Measurements from ENCODE around the gene MYL1.

Gene MYL1

GRCh38 chr2:210315015-210315788 lies at the start of gene MYL1:
TSS of gene MYL1 (minus strand) at chr2:210315174. CDS start at chr2:210315042, 132 bp downstream.
- DNase-seq = no peak

- no peak for DNase-seq
These were observed 48.9 kb upstream of the MYL1 start for GRCh38 chr2:210363876-210364275.

DNA sequence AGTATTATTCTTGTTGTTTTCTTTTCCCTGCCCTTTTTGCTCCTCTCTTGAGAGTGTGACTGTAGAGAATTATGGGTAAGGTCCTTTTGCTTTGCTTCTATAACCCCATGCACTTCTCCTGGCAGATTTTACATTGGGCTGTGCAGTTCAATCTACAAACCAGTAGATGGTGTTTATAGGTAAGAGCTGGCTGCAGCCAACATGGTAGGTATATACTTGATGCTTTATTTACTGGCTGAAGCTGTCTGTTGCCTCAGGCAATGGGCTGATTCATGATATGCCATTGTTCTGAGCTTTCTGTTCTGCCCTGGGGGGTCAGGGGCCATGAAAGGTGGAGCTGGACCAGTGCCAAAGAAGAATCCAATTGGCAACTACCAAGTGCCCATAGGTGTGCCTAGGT lies 48.3 kb upstream of the MYL1 start:
- DNase-seq = no peak

DNA sequence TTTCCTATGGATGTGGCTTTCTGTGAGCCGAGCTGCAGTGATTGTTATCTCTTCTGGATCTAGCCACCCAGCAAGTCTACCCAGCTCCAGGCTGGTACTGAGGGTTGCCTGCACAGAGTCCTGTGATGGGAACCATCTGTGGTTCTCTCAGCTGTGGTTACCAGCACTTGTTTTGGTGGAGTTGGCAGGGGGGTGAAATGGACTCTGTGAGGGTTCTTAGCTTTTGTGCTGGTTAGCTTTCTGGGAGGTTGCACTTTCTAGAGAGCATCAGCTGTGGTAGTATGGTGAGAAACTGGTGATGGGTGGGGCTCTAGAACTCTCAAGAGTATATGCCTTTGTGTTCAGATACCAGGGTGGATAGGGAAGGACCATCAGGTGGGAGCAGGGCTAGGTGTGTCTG lies 45.4 kb upstream of the MYL1 start:
- no peak for DNase-seq

DNA sequence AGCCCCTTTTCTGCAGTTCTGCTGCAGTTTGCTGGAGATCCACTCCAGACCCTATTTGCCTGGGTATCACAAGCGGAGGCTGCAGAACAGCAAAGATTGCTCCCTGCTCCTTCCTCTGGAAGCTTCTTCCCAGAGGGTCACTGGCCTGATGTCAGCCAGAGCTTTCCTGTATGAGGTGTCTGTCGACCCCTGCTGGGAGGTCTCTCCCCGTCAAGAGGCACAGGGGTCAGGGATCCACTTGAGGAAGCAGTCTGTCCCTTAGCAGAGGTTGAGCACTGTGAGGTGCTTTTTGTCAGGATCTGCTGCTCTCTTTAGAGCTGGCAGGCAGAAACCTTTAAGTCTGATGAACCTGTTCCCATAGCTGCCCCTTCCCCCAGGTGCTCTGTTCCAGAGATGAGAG lies 42.0 kb upstream of the MYL1 start:
- DNase-seq = no peak

DNA sequence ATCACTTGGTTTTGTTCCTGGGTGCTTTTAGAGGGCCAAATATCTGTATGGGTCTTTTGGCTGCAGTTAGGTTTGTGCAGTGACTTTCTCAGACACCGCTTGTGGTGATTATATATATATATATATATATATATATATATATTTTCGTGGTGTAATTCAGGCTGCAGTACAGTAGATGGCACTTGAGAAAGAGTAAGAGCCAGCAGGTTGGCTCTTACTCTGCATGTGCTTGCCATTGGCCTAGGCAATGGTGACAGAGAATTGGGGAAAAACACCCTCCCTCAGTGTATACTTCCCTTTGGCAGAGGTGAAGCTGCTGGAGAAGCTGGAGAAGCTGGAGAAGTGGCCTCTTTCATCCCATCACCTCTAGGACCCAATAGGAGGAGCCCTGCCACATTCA lies 22.2 kb upstream of the MYL1 start:
- DNase-seq = no peak

DNA sequence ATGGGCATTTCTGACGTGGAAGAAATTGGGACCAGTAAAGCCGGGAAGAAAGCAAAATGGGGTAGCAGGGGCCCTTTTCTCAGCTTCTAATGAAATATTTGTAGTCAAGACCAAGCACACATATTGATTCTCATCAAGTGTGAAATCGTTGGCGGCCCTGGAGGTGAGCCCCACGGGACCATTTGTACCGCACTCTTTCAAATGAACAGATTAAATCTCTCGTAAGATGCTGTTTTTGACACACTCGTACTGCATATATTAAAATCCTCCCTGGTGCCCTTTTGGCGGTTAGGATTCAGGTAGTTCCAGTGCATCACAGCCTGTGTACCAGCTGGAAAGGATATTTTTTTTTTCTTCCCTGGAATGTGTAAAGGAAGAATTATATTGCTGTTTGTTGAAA lies 9.9 kb upstream of the MYL1 start:
- DNase-seq = no peak

GRCh38 chr2:210324458-210324857 lies 9.5 kb upstream of the MYL1 start:
- no peak for DNase-seq

DNA sequence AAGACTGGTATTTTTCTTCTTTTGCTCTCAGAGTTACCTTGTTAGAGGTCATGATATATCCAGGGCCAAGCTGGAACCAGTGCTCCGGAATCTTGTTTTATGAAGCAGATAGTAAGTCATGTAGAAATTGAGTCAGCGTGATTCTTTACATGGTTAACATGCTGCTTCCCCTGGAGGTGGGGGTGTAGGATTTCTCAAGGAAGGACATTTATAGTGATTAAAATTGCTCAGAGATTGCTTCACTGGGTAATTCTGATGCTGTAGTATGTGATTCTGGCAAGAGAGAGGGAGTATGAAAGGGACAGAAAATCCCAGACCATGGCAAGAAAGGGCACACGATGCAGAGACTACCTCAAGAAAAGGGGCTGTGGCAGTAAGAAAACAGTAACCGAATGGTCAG lies 8.0 kb upstream of the MYL1 start:
- DNase-seq = no peak

GRCh38 chr2:210318891-210319290 lies 3.9 kb upstream of the MYL1 start:
- no peak for DNase-seq

DNA sequence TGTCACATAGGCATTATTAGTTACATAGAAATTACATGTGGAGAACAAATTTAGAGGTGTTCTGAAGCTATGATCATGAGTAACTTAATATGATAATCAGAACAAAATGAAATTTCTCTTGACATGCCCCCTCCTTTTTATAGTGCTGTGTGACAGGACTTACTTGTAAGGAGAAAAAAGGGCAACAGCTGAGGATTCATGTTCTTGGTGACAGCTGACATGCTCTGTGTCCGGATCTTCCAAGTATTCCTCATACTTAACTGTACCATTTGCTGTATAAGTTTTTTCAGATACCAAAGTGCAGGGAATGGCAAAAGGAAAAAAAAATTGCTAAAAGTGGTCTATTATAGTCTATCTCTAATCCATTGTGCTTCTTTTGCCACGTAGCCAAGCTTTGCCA lies 3.5 kb upstream of the MYL1 start:
- DNase-seq = no peak

GRCh38 chr2:210310550-210310949 lies 4.4 kb downstream of the MYL1 start:
- DNase-seq = no peak

DNA sequence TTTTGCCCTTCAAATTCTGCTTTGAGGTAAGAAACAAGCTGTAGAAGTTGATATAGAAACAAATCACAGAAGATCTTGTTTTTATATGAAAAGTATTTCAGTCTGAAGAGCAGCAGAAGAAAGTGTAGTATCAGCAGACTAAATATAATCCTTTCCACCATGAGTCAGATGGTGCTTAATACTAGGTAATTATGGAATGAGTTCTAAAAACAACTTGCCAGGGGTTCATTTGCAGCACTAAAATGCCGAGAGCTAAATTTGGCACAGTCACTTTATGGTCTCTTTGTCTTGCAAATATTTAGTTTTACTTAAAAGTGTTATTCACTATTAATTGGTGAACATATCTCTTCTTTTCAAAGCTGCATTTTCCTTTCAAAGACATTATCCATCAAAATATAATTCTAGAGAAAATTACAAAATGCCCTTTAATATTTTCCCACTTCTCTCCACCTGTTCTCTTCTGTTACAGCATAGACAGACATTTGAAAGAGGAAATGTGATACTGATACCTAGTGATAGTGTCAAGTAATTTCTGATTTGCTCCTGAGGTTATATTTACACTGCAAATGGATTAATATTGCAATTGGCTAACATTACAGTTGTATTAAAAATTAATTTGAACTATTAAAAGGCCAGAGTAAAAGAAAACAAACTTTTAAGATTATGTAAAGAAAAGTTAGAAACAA lies 5.3 kb downstream of the MYL1 start:
- DNase-seq = no peak

GRCh38 chr2:210303498-210303897 lies 11.5 kb downstream of the MYL1 start:
- DNase-seq = no peak

GRCh38 chr2:210302326-210302725 lies 12.6 kb downstream of the MYL1 start:
- no peak for DNase-seq

- no peak for DNase-seq
These were observed 15.1 kb downstream of the MYL1 start for GRCh38 chr2:210299866-210300373.

- no peak for DNase-seq
These were observed 26.6 kb downstream of the MYL1 start for GRCh38 chr2:210288408-210288807.

DNA sequence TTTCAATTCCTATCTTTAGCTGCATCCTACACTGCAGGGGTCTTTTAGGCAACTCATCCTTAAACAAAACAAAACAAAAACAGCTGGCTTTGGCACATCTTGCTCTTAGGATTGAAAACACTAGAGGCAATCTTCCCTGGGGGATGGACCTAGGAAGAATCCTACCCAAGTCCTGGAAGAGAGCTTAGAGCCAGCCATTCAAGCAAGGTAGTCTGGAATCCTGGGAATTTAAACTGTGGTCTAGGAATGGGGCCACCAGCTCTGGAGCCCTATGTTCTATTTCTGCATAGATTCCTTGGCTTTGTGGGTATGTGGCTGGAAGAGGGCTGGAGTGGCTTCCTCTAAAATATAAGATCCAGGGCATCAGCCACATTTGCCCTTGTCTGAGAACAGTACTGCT lies 27.7 kb downstream of the MYL1 start:
- DNase-seq = no peak

DNA sequence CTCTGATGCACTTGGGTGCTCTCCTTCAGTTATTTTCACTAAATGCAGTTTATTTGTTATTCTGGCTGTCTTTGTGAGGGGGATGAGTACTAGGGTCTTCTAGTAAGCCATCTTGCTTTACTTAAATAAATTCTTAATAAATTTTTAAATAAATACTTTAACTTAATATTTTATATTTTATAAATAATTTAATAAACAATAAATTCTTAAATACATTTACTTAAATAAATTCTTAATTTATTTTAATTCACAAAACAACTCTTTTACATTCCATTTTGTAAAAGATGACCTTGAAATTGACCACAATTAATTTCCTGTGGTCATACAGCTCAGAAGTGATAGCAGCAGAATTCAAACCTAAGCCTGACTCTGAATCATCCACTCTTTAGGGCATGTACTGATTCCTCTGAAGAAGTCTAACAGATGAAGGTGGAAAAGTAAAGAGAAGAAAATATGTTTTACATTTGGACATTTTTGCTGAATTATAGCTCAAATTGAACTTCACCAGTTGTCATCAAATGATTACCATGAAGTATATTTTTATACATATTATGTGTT lies 28.8 kb downstream of the MYL1 start:
- no peak for DNase-seq

- no peak for DNase-seq
These were observed 37.8 kb downstream of the MYL1 start for GRCh38 chr2:210277133-210277532.

DNA sequence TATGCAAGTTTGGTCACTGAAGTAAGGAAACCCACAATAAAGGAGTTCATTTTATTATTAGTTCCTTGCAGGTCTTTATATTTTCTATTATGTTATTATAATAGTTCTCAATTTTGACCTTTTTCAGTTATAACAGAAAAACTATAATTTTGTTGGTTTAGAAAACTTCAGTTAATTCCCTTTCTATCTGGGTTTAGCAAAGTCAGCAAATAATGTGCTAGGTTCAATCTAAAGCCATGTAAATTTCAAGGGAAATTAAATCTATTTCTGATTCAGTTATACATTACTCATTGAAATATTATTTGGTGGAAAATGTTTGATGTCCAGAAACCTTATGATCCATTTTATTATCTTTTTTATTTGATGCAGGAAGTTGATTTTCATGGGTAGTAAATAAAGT lies 43.7 kb downstream of the MYL1 start:
- no peak for DNase-seq

DNA sequence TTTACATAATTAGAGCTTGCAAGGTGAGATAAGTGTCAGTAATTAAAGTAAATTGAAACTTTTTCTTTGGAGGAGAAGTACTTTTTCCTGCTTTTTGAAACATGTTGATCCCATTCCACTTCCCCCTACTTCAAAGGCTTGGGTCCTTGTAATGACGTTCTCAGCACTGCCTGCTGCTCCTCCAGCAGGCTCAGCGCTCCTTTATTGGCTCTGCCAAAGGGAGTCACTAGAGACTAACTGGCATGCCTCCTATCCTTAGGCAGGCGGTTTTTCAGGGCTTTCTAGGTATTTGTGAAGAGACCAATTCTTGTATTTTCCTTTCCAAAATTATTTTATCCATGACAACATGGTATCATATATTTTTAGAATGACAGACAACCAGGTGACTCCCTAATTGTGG lies 45.8 kb downstream of the MYL1 start:
- no peak for DNase-seq

DNA sequence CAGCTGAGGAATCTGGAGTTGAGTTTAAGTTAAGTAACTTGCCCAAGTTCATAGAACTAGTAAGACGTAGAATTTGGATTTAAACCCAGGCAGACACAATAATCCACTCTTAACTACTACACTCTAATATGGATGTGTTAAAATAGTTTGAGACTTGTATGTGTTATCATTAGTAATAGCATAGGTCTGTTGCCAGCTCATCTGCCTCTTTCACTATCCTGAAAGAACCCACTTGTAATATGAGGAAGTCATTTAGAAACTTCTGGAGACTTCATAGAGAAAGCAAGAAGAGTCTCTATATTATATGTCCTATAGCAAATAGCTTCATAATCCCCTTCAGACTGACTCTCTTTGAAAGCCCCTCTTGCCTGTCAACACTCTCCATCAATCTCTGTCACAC lies 46.7 kb downstream of the MYL1 start:
- DNase-seq = no peak

DNA sequence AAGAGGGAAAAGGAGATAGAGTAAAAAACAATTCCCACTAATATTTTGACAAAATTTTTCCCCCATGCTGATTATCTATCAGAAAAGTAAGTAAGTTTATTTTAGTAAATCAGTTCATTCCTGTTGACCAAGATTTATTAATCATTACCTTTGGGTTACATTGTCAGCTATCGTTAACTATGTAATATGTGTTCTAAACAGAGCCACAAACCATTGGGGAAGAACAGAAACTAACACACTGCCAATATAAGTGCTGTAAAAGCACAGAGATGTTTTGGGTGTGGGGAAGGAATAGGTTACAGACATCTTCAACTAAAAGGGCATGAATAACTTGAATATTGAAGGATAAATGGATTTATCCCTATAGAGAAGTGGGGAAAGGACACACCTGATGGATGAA lies 47.3 kb downstream of the MYL1 start:
- DNase-seq = no peak

Measured in NCI-H1694 (cell line).